Thymus (tissue), 11 donors: ENCODE measurements around the gene ID1. TPM values are rescaled to one million over a fixed set of nuclear protein-coding genes. Genes with fewer than 3 reads are reported as not detected.
A peak's percentile ranks its signal among the peaks of the same experiment; 100 is the strongest.
"Not testable (repeated sequence)": the region's sequence is repeated elsewhere in the genome, so short reads cannot be mapped to it uniquely, and the experiment has no call there.

Experiments used
- DNase-seq, 9 donors: peaks; one replicate each; pipeline ENCODE4 v3.0.0-alpha.2; 2013; ENCODE audit warnings: low spot score in 9 of 9, low read depth in 6 of 9, missing footprints in 1 of 9
- H3K27ac ChIP-seq, 2 donors: one replicate each; pipeline ENCODE4 v1.5.1; 2013; ENCODE audit warnings: control low read depth in 1 of 2, low read depth in 1 of 2, low read length in 1 of 2, mild to moderate bottlenecking in 1 of 2, moderate library complexity in 1 of 2
- H3K27me3 ChIP-seq, 2 donors: one replicate each; pipeline ENCODE4 v1.5.1; 2013; ENCODE audit warnings: low read length in 1 of 2; ENCODE audit not compliant: control insufficient read depth in 2 of 2, insufficient read depth in 1 of 2
- H3K36me3 ChIP-seq, 2 donors: one replicate each; pipeline ENCODE4 v1.5.1; 2013; ENCODE audit warnings: low read length in 1 of 2, mild to moderate bottlenecking in 1 of 2, moderate library complexity in 1 of 2; ENCODE audit not compliant: control insufficient read depth in 2 of 2, insufficient read depth in 2 of 2
- H3K4me1 ChIP-seq, 2 donors: one replicate each; pipeline ENCODE4 v1.5.1; 2013; ENCODE audit warnings: low read length in 2 of 2; ENCODE audit not compliant: control insufficient read depth in 2 of 2, insufficient read depth in 2 of 2
- H3K4me3 ChIP-seq, 2 donors: one replicate each; pipeline ENCODE4 v1.5.1; 2013; ENCODE audit warnings: low read length in 2 of 2, control low read depth in 1 of 2, mild to moderate bottlenecking in 1 of 2
- H3K9me3 ChIP-seq, 2 donors: one replicate each; pipeline ENCODE4 v1.5.1; 2013; ENCODE audit warnings: low read length in 1 of 2, mild to moderate bottlenecking in 1 of 2; ENCODE audit not compliant: control insufficient read depth in 2 of 2, insufficient read depth in 1 of 2
- WGBS: extraction: QIAGEN DNeasy Blood & Tissue Kit; methylation state at CpG from one replicate; pipeline ENCODE4 v1.1.7; 2013; 5-methylcytosine and 5-hydroxymethylcytosine counted together
- polyA plus RNA-seq: library from polyadenylated mRNA; stranded (reverse); fragments of 200-250 nt; gene quantifications from one replicate; pipeline ENCODE4 v1.2.3, GENCODE V29; 2013
- total RNA-seq: library from RNA; stranded (reverse); fragments of 120-200 nt; gene quantifications from one replicate; pipeline ENCODE4 v1.2.4, GENCODE V29; 2013
- donor health status: healthy.

The ID1 gene
- total and polyA plus RNA-seq, 2 donors: 39.4 to 138 TPM

DNA sequence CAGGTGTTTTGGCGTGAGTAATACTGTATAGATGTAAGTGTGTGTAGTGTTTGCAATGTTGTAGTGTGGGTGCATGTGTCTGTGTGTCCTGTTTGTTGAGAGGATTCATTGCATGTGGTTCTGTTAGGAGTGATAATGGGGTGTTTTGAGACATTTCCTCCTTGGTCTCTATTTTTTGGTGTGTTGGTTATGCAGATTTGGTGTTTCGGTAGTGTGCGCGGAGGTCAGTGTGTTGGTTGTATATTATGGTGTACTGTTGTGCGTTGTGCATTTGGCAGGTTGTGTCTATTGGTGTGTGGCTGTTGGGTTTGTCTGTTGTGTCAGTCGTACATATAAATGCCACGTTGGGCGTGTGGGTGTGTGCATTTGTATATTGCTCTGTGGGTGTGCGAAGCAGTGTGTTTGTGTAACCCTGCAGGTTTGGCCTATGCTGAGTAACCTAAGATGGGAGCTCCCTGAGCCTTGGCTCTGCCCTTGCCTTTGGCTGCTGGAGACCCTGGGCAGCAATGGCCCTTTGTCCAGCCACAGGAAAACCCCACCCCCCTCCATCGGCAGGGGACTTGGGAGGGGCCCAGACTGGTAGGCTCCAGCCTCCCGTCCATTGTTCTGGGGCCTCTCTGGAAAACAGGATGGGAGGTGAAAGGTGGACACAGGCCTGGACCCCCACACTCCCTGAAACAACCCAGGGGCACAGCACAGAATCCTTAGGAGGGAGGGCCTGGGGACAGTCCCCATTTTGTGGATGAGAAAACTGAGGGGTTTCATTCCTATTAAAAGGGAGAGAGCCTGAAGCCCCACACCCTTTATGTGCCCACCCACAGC is 10.3 kb upstream of the ID1 start:
- DNase-seq: no peak
- no peaks in the 10 kb centered on the region for H3K27me3 ChIP-seq

DNA sequence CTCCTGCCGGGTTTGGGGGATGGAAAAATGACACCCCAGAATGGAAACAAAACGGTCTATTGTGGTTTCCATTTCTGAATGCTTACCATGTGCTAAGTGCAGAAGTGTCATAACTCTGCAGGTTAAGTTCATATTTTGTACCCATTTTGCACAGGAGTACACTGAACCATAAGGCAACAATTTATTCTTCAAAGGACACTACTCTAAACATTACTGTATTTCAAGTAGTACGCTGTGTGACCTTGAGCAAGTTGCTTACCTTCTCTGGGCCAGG is 9.8 kb upstream of the ID1 start:
- WGBS: 88% methylated on average over 3 of the region's 3 CpGs

More for the DNA sequence above, 10.3 kb upstream of the ID1 start:
- H3K36me3 ChIP-seq: no peaks in the 10 kb centered on the region
- H3K9me3 ChIP-seq: no peaks in the 10 kb centered on the region
- no peak overlapping the region for H3K27ac ChIP-seq
- WGBS: 98% methylated on average over 11 of the region's 11 CpGs
- H3K4me3 ChIP-seq: no peak overlapping the region
- H3K4me1 ChIP-seq: peaks cover 0 to 8% of the 10 kb centered on the region in 2 donors

DNA sequence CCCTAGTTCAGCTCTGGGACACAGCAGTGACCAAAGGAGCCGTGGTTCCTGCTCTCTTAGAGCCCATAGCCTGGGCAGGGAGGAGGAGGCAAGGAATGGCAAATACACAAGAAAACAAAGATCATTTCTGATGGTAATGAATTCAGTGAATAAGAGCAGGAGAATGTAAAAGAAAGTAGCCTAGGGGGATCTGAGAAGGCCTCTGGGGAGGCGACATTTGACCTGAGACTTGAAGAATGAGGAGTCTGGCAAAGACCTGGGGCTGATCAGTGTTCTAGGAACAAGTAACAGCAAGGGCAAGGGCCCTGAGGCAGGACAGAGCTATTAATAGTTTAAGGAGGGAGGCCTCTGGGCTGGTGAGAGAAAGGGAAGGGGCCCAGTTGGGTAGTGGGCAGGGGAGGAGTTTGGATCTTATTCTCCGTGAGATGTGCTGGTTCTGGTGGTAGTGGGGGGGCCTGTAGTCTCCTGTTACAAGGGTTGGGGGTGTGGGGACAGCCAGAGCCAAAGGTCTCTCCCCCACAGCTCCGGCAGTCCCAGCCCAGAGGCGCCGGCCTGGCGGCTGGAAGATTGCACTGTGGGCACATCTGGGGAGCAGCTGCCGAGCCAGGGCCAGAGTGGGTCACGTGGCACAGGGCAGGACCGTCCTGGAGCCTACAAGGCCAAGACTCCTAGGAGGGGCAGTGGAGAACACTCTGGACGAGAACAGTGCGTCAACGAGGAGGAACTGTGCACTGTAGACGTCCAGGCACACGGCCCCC is 9.3 kb upstream of the ID1 start:
- no peak overlapping the region for H3K4me3 ChIP-seq
- no peaks in the 10 kb centered on the region for H3K9me3 ChIP-seq
- H3K27me3 ChIP-seq: no peaks in the 10 kb centered on the region
- H3K27ac ChIP-seq: no peak overlapping the region
- peaks cover 0 to 8% of the 10 kb centered on the region in 2 donors for H3K4me1 ChIP-seq
- 94% methylated on average over 15 of the region's 15 CpGs for WGBS
- H3K36me3 ChIP-seq: no peaks in the 10 kb centered on the region
- no peak for DNase-seq

More for the DNA sequence above, 9.8 kb upstream of the ID1 start:
- H3K27ac ChIP-seq: no peak overlapping the region
- no peaks in the 10 kb centered on the region for H3K9me3 ChIP-seq
- DNase-seq: no peak
- H3K27me3 ChIP-seq: no peaks in the 10 kb centered on the region
- peaks cover 0 to 8% of the 10 kb centered on the region in 2 donors for H3K4me1 ChIP-seq
- H3K4me3 ChIP-seq: no peak overlapping the region
- H3K36me3 ChIP-seq: no peaks in the 10 kb centered on the region

DNA sequence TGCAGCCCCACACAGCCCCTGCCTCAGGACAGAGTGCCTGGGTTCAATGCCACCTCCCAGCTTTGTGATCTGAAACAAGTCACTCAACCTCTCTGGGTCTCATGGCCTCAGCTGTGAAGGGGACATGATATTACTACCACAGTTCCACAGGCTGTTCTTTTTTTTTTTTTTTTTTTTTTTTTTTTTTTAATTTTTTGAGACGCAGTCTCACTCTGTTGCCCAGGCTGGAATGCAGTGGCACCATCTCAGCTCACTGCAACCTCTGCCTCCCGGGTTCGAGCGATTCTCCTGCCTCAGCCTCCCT is 8.7 kb upstream of the ID1 start:
- not testable (repeated sequence) for H3K36me3 ChIP-seq, H3K4me1 ChIP-seq, H3K27ac ChIP-seq, DNase-seq, H3K9me3 ChIP-seq, H3K27me3 ChIP-seq, H3K4me3 ChIP-seq
- WGBS: 92% methylated on average over 4 of the region's 4 CpGs

DNA sequence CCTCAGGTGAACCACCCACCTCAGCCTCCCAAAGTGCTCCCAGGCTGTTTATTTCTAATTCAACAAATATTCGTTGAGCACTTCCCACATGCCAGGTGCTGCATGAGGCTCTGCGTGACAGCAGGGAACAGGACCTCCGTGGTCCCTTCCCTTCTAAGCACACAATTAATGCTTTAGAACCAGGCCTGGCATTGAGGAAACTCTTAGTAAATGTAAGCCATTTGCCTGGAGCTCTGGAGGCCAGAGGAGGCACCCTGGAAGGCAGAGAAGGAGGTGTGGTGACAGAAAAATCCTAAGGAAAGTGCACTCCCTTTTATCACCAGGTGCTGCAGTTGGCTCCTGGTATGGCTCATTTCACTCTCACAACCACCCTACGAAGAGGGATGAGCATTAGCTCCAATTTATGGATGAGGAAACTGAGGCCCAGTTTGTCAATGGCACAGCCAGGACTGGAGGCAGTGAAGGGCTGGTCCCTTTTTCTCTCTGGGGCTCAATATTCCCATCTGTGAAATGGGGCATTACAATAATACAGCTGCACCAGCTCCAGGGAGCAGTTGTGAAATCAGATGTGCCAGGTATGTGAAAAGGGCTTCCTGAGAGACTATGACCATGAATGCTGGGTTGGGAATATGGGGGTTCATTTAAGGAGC is 8.1 kb upstream of the ID1 start:
- 91% methylated on average over 4 of the region's 4 CpGs for WGBS
- Histone ChIP-seq H3K36me3 (no peaks in the 10 kb centered on the region), H3K4me1 (peaks cover 0 to 8% of the 10 kb centered on the region in 2 donors), H3K4me3 (no peak overlapping the region), H3K27me3 (no peaks in the 10 kb centered on the region), H3K9me3 (no peaks in the 10 kb centered on the region), H3K27ac (no peak overlapping the region)
- no peak for DNase-seq

DNA sequence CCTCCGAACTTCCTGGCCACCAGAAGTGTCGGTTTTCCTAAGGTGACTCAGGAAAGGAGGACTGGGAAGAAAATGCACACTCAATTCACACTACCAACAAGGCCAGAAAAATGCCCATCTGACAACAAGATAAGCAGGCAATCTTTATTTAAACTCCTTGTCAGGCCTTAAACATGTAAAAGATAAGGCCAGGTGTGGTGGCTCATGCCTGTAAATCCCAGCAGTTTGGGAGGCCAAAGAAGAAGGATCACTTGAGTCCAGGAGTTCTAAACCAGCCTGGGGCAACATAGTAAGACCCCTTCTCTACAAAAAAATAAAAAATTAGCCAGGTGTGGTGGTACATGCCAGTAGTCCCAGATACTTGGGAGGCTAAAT is 7.6 kb upstream of the ID1 start:
- WGBS: 98% methylated on average over 2 of the region's 2 CpGs
- no peaks in the 10 kb centered on the region for H3K9me3 ChIP-seq
- H3K4me1 ChIP-seq: peaks cover 0 to 8% of the 10 kb centered on the region in 2 donors
- H3K4me3 ChIP-seq: no peak overlapping the region
- no peak overlapping the region for H3K27ac ChIP-seq
- H3K36me3 ChIP-seq: no peaks in the 10 kb centered on the region
- DNase-seq: no peak
- H3K27me3 ChIP-seq: peaks cover 0 to 3% of the 10 kb centered on the region in 2 donors

DNA sequence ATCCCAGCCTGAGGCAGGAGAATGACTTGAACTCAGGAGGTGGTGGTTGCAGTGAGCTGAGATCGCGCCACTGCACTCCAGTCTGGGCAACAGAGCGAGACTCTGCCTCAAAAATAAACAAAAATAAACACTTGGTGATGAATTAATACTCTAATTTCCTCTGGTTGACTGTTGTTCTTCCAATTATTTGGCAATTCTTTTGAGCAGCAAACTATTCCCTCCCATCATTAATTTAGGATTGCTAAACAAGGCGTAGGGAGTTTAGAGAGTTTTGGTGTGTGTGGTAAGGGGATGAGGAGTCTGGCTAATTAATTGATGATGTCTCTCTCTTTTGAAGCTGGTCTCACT is 2.7 kb upstream of the ID1 start:
- no peak for DNase-seq
- Histone ChIP-seq H3K27ac (no peak overlapping the region), H3K9me3 (peaks cover 0 to 3% of the 10 kb centered on the region in 2 donors), H3K27me3 (peaks cover 17 to 49% of the 10 kb centered on the region in 2 donors), H3K4me1 (peaks cover 9 to 45% of the 10 kb centered on the region in 2 donors), H3K4me3 (no peak overlapping the region), H3K36me3 (peaks cover 0 to 2% of the 10 kb centered on the region in 2 donors)
- 96% methylated on average over 4 of the region's 4 CpGs for WGBS

DNA sequence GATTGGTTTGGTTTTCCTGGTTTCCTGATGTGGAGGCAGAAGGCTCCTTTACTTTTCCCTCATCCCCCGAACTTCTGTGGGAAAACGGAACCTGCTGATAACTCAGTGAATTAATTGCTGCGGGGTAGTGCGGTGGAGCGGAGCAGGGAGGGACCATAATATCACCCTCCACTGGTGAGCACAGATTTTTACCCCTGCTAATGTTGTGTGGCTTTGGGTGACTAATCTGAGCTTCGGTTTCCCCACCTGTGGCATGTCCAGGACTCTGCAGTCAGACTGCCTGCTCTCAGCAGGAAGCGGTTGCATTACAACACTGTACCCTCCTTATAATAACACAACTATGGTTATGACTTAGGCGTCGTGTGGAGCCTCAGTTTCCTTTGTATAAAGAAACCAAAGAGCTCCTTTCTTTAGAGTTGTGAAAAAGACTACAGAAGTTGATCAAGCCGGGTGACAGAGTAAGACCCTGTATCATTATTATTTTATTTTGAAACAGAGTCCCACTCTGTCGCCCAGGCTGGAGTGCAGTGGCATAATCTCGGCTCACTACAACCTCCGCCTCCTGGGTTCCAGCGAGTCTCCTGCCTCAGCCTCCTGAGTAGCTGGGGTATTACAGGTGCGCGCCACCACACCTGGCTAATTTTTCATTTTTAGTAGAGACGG is 2.2 kb upstream of the ID1 start:
- Histone ChIP-seq H3K27ac (no peak overlapping the region), H3K36me3 (peaks cover 0 to 2% of the 10 kb centered on the region in 2 donors), H3K4me1 (peaks cover 9 to 50% of the 10 kb centered on the region in 2 donors), H3K4me3 (no peak overlapping the region), H3K27me3 (peaks cover 19 to 54% of the 10 kb centered on the region in 2 donors), H3K9me3 (peaks cover 0 to 3% of the 10 kb centered on the region in 2 donors)
- peak in 1 of 9 donors; percentile 22 for DNase-seq
- 88% methylated on average over 17 of the region's 17 CpGs for WGBS
